GM21360 (cell line): ENCODE data around the gene C1orf159.
"Not testable (repeated sequence)": the region's sequence is repeated elsewhere in the genome, so short reads cannot be mapped to it uniquely, and the experiment has no call there.

Experiments used
- ATAC-seq: cut with Tn5 transposase; IDR thresholded peaks from one replicate; pipeline ENCODE4 v1.9.1; 2021; ENCODE audit warnings: mild to moderate bottlenecking, moderate library complexity; ENCODE audit not compliant: unreplicated experiment

Gene C1orf159

DNA sequence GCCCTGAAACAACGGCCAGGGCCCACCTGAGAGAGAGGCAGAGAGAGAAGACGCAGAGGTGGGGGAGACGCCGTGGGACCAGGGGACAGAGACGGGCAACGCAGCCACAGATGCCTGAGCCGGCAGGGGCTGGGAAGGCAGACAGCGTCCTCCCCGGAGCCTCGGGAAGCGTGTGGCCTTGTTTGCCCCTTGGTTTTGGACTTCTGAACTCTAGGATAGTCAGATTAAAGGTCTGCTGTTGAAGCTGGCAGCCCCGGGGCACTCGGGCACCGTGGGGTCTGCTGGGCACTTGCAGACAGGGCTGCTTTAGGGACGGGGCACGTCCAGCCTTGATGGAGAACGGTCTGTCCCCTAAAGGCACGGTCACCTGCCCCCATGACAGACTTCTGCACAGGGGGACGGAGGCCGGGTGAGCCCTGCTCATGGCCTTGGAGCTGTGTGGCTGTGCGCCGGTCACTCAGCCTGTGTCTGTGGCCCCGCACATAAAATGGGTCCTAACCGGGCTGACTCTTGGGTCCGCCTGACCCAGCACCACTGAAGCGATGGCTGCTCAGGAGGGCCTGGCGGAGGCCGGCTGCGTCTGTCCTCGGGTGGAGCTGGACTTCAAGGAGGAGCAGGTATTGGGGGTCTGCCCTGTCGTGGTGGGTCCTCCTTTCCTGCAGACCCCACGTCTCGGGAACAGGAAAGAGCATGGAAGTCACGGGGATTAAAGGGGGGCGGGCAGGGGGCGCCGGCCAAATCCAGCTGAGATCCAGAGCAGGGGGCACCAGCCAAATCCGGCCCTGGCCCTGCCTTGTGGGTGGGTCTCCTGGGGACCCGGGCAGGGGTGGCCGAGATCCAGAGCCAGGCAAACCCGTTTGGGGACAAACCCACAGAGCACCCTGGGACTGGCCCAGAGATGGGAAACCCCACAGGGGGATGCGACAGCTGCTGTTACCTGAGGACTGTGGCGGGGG, 32.2 kb downstream of the C1orf159 start:
- ATAC-seq, result no peak

- ATAC-seq, result no peak
Observed at GRCh38 chr1:1082776-1083415, 33.0 kb downstream of the C1orf159 start.

DNA sequence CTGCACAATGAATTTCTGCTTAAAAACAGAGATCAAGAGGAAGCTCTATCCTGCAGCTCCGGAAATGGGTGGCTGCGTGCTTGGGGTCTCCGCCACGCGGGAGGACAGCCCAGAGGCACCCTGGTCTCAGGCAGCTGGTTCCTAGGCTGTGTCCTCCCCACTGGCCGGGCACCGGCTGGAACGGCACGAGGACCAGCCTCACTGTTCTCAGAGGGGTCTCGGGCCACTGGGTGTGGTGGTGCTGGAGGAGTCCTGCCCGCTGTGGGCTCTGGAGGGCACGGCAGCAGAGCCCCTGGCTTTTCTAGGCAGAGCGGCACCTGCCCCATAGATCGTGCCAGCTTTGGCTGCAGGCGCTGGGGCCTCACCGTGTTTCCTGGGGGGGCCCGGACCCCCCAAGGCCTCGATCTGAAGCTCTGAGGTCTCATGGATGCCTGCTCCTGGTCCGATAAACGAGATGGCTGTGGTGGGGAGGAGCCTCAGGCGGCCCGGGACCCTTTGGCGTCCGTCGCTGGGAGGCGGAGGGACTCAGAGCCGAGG, 33.6 kb downstream of the C1orf159 start:
- no peak for ATAC-seq

DNA sequence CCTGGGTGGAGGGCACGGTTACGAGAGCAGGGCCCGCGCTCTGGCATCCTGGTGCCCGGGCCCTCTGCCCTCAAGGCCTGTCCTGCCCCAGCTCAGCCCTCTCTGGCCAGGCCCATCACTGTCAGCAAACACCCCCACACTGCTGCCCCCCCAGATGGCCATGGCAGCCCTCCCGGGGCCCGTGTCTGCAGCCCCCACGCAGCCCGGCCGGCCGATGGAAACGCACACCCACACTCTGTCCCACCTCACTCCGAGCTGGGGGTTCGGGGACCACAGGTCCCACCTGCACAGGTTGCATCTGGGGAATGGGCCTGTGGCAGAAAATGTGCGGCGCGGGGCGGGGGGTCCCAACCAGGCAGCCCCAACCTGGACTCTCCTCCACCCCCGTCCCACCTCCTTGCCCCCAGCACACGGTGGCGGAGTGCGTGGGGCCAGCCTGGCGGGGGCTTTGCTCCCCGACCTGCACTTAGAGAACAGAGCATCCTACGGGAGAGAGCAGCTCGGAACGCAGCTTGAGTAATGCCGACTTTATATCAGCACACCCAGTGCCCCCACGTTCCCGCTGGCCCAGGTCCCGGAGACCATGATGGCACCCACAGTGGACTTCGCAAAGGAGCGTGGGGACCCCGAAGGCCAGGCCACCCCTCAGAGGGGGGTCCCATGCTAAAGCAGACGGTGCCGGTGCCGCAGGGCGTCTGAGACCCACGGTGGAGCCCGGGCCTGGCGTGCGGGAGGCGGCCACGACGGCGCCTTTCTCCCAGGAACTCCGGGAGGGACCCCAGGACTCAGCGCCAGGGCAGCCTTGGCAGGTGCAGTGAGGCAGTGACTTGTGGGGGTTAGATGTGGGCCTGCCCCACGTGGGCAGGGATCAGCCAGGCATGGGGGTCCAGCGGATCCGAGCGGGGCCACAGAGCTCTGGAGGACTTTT, 34.3 kb downstream of the C1orf159 start:
- ATAC-seq, result no peak

- no peak for ATAC-seq
Observed at GRCh38 chr1:1080951-1081310, 35.0 kb downstream of the C1orf159 start.

DNA sequence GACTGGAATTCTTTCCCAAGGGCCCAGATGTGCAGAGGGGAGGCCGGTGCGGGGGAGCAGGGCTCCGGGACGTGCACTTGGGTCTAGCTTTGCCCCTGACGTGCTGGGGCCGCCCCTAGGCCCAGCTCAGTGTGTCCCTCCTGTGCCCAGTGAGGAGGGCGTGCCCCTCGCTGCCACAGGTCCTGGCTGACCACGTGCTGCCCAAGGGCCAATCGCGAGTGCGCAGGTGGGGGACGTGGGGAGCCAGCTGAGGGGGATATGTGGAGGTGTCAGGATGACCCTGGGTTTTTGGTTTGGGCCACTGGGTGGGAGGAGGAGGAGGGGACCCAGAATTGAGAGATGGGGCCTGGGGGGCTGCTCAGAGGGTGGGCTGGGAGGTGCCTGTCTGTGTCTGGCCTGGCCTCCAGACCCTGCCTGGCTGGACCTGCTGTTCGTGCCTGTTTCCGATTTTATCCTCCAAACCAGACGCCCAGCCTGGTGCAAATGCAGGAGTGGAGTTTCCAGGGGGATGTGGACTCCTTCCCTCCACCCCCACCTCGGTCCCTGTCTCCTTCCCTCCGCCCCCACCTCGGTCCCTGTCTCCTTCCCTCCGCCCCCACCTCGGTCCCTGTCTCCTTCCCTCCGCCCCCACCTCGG, 35.6 kb downstream of the C1orf159 start:
- ATAC-seq, result no peak

DNA sequence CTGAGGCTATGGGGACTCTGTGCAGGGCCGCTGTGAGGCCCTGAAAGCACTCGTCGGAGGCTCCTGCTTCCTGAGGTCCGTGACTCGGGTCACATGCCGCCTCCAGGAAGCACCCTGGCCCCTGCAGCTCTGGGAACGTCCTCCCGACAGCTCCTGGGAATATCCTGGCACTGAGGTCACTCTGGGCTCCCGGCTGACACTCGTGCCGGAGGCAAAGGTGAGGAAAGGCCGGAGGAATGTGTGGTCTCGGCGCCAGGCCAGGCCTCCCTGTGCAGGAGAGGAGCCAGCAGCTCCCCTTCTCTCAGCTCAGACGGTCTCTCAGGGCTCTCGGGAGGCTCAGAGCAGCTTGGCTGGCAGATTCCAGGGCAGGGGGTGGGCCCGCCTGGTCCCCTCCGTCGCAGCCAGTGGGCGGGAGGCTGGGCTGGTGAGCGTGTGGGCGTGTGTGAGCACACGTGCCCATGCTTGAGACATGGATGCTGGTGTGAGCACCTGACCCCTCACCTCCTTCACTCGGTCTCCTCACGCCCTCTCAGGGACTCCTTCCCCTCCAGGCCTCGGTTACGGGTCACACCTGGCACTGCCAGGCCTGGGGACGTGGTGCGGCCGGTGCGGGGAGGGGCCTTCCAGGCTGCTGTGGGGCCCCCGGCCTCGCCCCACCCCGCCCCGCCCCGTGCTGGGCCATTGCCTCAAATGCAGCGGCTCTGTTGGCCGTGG, 36.3 kb downstream of the C1orf159 start:
- no peak for ATAC-seq

DNA sequence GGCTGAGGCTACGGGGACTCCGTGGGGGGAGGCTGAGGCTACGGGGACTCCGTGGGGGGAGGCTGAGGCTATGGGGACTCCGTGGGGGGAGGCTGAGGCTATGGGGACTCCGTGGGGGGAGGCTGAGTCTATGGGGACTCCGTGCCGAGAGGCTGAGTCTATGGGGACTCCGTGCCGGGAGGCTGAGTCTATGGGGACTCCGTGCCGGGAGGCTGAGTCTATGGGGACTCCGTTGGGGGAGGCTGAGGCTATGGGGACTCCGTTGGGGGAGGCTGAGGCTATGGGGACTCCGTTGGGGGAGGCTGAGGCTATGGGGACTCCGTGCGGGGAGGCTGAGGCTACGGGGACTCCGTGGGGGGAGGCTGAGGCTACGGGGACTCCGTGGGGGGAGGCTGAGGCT, 38.5 kb downstream of the C1orf159 start:
- not testable (repeated sequence) for ATAC-seq

GRCh38 chr1:1075148-1075935, 40.5 kb downstream of the C1orf159 start:
- ATAC-seq, result no peak

GRCh38 chr1:1074631-1075147, 41.2 kb downstream of the C1orf159 start:
- no peak for ATAC-seq

GRCh38 chr1:1073743-1074587, 41.9 kb downstream of the C1orf159 start, which contains the start of gene RNF223:
Gene RNF223 (minus strand): TSS chr1:1074306. CDS start chr1:1072566, 1,740 bp downstream.
- no peak for ATAC-seq

DNA sequence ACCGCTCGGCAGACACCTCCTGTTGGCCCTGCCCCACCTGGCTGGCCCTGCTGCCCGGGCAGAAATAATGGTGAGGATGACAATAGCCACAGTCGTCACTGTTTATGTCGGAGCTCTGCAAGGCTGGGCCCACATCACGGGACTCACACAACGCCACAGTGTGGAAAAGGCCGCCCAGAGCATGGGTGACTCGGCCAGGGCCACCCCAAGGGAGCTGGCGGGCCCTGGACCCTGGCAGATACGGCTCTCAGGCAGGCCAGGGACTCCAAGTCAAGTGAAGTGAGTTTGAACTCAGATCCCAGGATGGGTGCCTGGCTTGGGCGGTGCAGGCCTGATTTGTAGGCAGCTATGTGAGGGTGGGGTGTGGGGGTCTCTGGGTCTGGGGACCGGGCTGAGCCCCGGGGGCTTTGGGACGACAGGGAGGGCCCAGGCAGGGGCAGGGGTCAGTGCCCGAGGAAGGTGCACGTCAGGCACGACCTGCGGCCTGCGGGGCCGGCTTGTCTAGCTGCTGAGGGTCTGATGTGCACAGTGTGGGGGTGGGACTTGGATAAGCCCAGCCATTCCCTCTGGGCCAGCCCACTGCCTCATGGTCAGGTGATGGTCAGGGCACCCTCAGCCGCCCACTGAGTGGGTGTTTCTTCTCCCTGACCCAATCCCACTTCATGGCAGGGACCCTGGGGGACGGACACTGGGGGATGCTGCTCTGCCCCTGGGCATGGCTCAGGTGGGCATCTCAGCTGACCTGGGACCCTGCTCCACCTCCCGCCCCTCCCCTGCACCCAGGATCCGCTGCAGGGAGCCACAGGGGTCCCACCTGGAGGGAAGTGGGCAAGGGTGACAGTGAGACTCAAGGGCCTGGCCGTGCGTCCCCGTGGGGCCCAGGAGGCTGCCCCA, 42.8 kb downstream of the C1orf159 start:
- ATAC-seq, result no peak

GRCh38 chr1:1072299-1072848, 43.5 kb downstream of the C1orf159 start:
- no peak for ATAC-seq

- no peak for ATAC-seq
Observed at GRCh38 chr1:1071486-1072298, 44.2 kb downstream of the C1orf159 start.
